ENCODE measurements around the gene FMNL1. TPM values are rescaled to one million over a fixed set of nuclear protein-coding genes. Genes with fewer than 3 reads are reported as not detected.
A peak's percentile ranks its signal among the peaks of the same experiment; 100 is the strongest.

Gene FMNL1
- total RNA-seq, 1 donor from 2014 or later: 26.0 TPM

GRCh38 chr17:45290269-45290765 lies 68.6 kb downstream of the FMNL1 start:
- TF ChIP-seq CTCF (IDR thresholded peaks at IDR 0.05; ENCODE audit: insufficient read depth, low read length, poor library complexity, severe bottlenecking): no peak
- no peaks in the 10 kb centered on the region for H3K36me3 ChIP-seq (ENCODE audit: control insufficient read depth, insufficient read depth, low read length)
- DNase-seq (ENCODE audit: low read depth): no peak
- no peaks in the 10 kb centered on the region for H3K27me3 ChIP-seq (ENCODE audit: control insufficient read depth, insufficient read depth, low read length)
- H3K4me3 ChIP-seq (ENCODE audit: low read depth, low read length): no peak overlapping the region

- no peaks in the 10 kb centered on the region for H3K36me3 ChIP-seq (ENCODE audit: control insufficient read depth, insufficient read depth, low read length)
- H3K27me3 ChIP-seq (ENCODE audit: control insufficient read depth, insufficient read depth, low read length): no peaks in the 10 kb centered on the region
- H3K4me3 ChIP-seq (ENCODE audit: low read depth, low read length): no peak overlapping the region
- no peak for DNase-seq (ENCODE audit: low read depth)
- TF ChIP-seq CTCF (IDR thresholded peaks at IDR 0.05; ENCODE audit: insufficient read depth, low read length, poor library complexity, severe bottlenecking): no peak
These were observed 69.6 kb downstream of the FMNL1 start for GRCh38 chr17:45291171-45291805.

GRCh38 chr17:45292696-45293412 lies 71.2 kb downstream of the FMNL1 start:
- Histone ChIP-seq H3K4me3 (ENCODE audit: low read depth, low read length) (no peak overlapping the region), H3K36me3 (ENCODE audit: control insufficient read depth, insufficient read depth, low read length) (no peaks in the 10 kb centered on the region), H3K27me3 (ENCODE audit: control insufficient read depth, insufficient read depth, low read length) (no peaks in the 10 kb centered on the region)
- no peak for TF ChIP-seq CTCF (IDR thresholded peaks at IDR 0.05; ENCODE audit: insufficient read depth, low read length, poor library complexity, severe bottlenecking)
- no peak for DNase-seq (ENCODE audit: low read depth)

- no peak for TF ChIP-seq CTCF (IDR thresholded peaks at IDR 0.05; ENCODE audit: insufficient read depth, low read length, poor library complexity, severe bottlenecking)
- DNase-seq (ENCODE audit: low read depth): peak; percentile 89
- Histone ChIP-seq H3K27me3 (ENCODE audit: control insufficient read depth, insufficient read depth, low read length) (no peaks in the 10 kb centered on the region), H3K4me3 (ENCODE audit: low read depth, low read length) (no peak overlapping the region), H3K36me3 (ENCODE audit: control insufficient read depth, insufficient read depth, low read length) (no peaks in the 10 kb centered on the region)
These were observed 71.9 kb downstream of the FMNL1 start for GRCh38 chr17:45293413-45294211.

GRCh38 chr17:45294506-45294905 lies 72.8 kb downstream of the FMNL1 start:
- H3K27me3 ChIP-seq (ENCODE audit: control insufficient read depth, insufficient read depth, low read length): no peaks in the 10 kb centered on the region
- no peak overlapping the region for H3K4me3 ChIP-seq (ENCODE audit: low read depth, low read length)
- no peak for DNase-seq (ENCODE audit: low read depth)
- TF ChIP-seq CTCF (IDR thresholded peaks at IDR 0.05; ENCODE audit: insufficient read depth, low read length, poor library complexity, severe bottlenecking): no peak
- no peaks in the 10 kb centered on the region for H3K36me3 ChIP-seq (ENCODE audit: control insufficient read depth, insufficient read depth, low read length)
